Measurements from ENCODE around the gene CREB5. TPM values are rescaled to one million over a fixed set of nuclear protein-coding genes. Genes with fewer than 3 reads are reported as not detected.

CREB5 gene
- total RNA-seq, 1 experiment from 2014 or later, result 5.2 TPM

DNA sequence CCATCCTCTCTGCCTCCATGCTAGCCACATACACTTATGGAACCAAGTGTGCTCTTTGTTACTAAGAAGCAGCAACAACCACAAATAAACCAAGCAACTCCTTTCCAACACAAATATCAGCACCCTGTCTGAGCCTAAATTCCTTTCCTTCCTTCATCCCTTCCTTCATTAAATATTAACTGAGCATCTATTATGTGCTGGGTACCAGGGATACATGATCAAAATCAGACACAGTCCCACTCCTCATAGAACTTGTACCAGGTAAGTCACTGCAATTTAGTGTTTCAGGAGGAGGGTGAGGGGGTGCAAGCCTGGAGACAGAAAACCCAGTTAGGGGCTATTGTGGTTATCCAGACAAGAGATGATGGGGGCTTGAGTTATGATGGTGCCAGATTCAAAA lies 10.8 kb downstream of the CREB5 start:
- no peaks in the 10 kb centered on the region for H4K20me1 ChIP-seq (ENCODE audit: low read length)
- H3K9me2 ChIP-seq (replicated peaks; ENCODE audit: low read length), result no peaks in the 10 kb centered on the region
- no peak overlapping the region for H2AFZ ChIP-seq (ENCODE audit: low read length)
- intact Hi-C loops (cut with micrococcal nuclease), result no loop called here
- DNase-seq (no peak), ATAC-seq (no peak)
- H3K36me3 ChIP-seq (ENCODE audit: low read depth, low read length), result no peaks in the 10 kb centered on the region
- BruUV-seq (replicated peaks), result no TSS peak
- TF ChIP-seq CTCF (conservative IDR thresholded peaks at IDR 0.05; ENCODE audit: low read depth, low read length) (no peak), EZH2phosphoT487 (IDR thresholded peaks at IDR 0.05; ENCODE audit: borderline replicate concordance, low read length) (no peak), EZH2 (IDR thresholded peaks at IDR 0.05; ENCODE audit: low read length, unreplicated experiment) (no peak)
- H3K27me3 ChIP-seq (ENCODE audit: low read length), result no peaks in the 10 kb centered on the region
- no peak overlapping the region for H3K27ac ChIP-seq (ENCODE audit: low read length)
- ChIA-PET CTCF (no interaction called here), POLR2A (ENCODE audit: unreplicated experiment) (no interaction called here)
- no peaks in the 10 kb centered on the region for H3K4me1 ChIP-seq (ENCODE audit: insufficient read depth, low read length)
- H3F3A ChIP-seq (ENCODE audit: low read length, unreplicated experiment), result no peaks in the 10 kb centered on the region
- H3K9me3 ChIP-seq (ENCODE audit: low read length), result no peaks in the 10 kb centered on the region
- H3K4me3 ChIP-seq (ENCODE audit: low read length), result no peak overlapping the region
- no peaks in the 10 kb centered on the region for H3K79me2 ChIP-seq (ENCODE audit: low read length)
- H3K4me2 ChIP-seq (ENCODE audit: low read length), result no peak overlapping the region
- H3K9ac ChIP-seq (ENCODE audit: low read length), result no peak overlapping the region

GRCh38 chr7:28423918-28424514 lies 11.7 kb downstream of the CREB5 start:
- Histone ChIP-seq H3K9me2 (replicated peaks; ENCODE audit: low read length) (no peaks in the 10 kb centered on the region), H3K4me1 (ENCODE audit: insufficient read depth, low read length) (no peaks in the 10 kb centered on the region), H3K36me3 (ENCODE audit: low read depth, low read length) (no peaks in the 10 kb centered on the region), H3K4me2 (ENCODE audit: low read length) (no peak overlapping the region), H4K20me1 (ENCODE audit: low read length) (no peaks in the 10 kb centered on the region), H3K4me3 (ENCODE audit: low read length) (no peak overlapping the region), H3F3A (ENCODE audit: low read length, unreplicated experiment) (no peaks in the 10 kb centered on the region), H3K79me2 (ENCODE audit: low read length) (no peaks in the 10 kb centered on the region), H3K27ac (ENCODE audit: low read length) (no peak overlapping the region), H3K9me3 (ENCODE audit: low read length) (no peaks in the 10 kb centered on the region), H3K9ac (ENCODE audit: low read length) (no peak overlapping the region), H3K27me3 (ENCODE audit: low read length) (no peaks in the 10 kb centered on the region), H2AFZ (ENCODE audit: low read length) (no peak overlapping the region)
- DNase-seq, result no peak
- no peak for ATAC-seq
- ChIA-PET POLR2A (ENCODE audit: unreplicated experiment) (no interaction called here), CTCF (no interaction called here)
- TF ChIP-seq EZH2 (IDR thresholded peaks at IDR 0.05; ENCODE audit: low read length, unreplicated experiment) (no peak), CTCF (conservative IDR thresholded peaks at IDR 0.05; ENCODE audit: low read depth, low read length) (no peak), EZH2phosphoT487 (IDR thresholded peaks at IDR 0.05; ENCODE audit: borderline replicate concordance, low read length) (no peak)
- intact Hi-C loops (cut with micrococcal nuclease), result no loop called here
- no TSS peak for BruUV-seq (replicated peaks)

DNA sequence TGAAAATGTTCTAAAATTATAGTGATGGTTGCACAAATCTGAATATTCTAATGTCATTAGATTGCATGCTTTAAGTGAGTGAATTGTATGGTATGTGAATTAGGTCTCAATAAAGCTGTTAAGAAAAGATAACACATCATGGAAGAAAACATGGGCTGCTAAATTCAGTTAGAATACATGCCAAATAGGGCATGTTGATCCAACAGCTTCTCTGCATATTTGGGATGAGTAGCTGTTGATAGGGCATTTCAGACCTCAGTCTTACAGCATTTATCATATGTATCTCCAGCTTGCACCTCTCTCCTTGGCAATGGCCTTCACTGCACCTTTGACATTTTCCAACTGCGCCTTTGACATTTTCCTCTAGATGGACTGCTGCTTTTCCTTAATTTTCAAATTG lies 13.2 kb downstream of the CREB5 start:
- H3K27me3 ChIP-seq (ENCODE audit: low read length), result no peaks in the 10 kb centered on the region
- intact Hi-C loops (cut with micrococcal nuclease), result no loop called here
- no TSS peak for BruUV-seq (replicated peaks)

More for the DNA sequence above, 13.2 kb downstream of the CREB5 start:
- Histone ChIP-seq H3K4me3 (ENCODE audit: low read length) (no peak overlapping the region), H2AFZ (ENCODE audit: low read length) (no peak overlapping the region), H4K20me1 (ENCODE audit: low read length) (no peaks in the 10 kb centered on the region), H3K9ac (ENCODE audit: low read length) (no peak overlapping the region), H3K4me1 (ENCODE audit: insufficient read depth, low read length) (no peaks in the 10 kb centered on the region), H3K9me3 (ENCODE audit: low read length) (no peaks in the 10 kb centered on the region), H3K9me2 (replicated peaks; ENCODE audit: low read length) (no peaks in the 10 kb centered on the region), H3K36me3 (ENCODE audit: low read depth, low read length) (no peaks in the 10 kb centered on the region), H3K4me2 (ENCODE audit: low read length) (no peak overlapping the region), H3K27ac (ENCODE audit: low read length) (no peak overlapping the region), H3F3A (ENCODE audit: low read length, unreplicated experiment) (no peaks in the 10 kb centered on the region), H3K79me2 (ENCODE audit: low read length) (no peaks in the 10 kb centered on the region)
- DNase-seq, result no peak
- TF ChIP-seq EZH2 (IDR thresholded peaks at IDR 0.05; ENCODE audit: low read length, unreplicated experiment), result no peak
- no peak for TF ChIP-seq CTCF (conservative IDR thresholded peaks at IDR 0.05; ENCODE audit: low read depth, low read length)
- TF ChIP-seq EZH2phosphoT487 (IDR thresholded peaks at IDR 0.05; ENCODE audit: borderline replicate concordance, low read length), result no peak
- ChIA-PET POLR2A (ENCODE audit: unreplicated experiment) (no interaction called here), CTCF (no interaction called here)
- no peak for ATAC-seq

Measured in PC-3 (cell line).